ENCODE results near the gene C19orf85. TPM values are rescaled to one million over a fixed set of nuclear protein-coding genes. Genes with fewer than 3 reads are reported as not detected.

The C19orf85 gene
- total and polyA plus RNA-seq, 2 donors = 0.51 TPM; not detected in 1

- Histone ChIP-seq H3K4me1 (ENCODE audit: insufficient read depth) (no peaks in the 10 kb centered on the region), H3K27ac (ENCODE audit: low read depth) (peak overlapping the region; percentile 35), H3K36me3 (ENCODE audit: insufficient read depth) (no peaks in the 10 kb centered on the region), H3K4me3 (ENCODE audit: low read depth, low read length) (peak overlapping the region; percentile 57)
- WGBS = 25% methylated on average over 18 of the region's 18 CpGs
- DNase-seq (ENCODE audit: extremely low spot score) = no peak
These were observed 21.0 kb upstream of the C19orf85 start for GRCh38 chr19:55485439-55486011.

- H3K4me1 ChIP-seq (ENCODE audit: insufficient read depth) = no peaks in the 10 kb centered on the region
- H3K4me3 ChIP-seq (ENCODE audit: low read depth, low read length) = peak within 1 kb of the TSS; percentile 57
- no peaks in the 10 kb centered on the region for H3K36me3 ChIP-seq (ENCODE audit: insufficient read depth)
- 2% methylated on average over 78 of the region's 78 CpGs for WGBS
- H3K27ac ChIP-seq (ENCODE audit: low read depth) = peak within 1 kb of the TSS; percentile 63
- DNase-seq (ENCODE audit: extremely low spot score) = no peak
These were observed 20.3 kb upstream of the C19orf85 start, which contains the start of gene NAT14 for GRCh38 chr19:55484593-55485438. NAT14 (plus strand) TSS chr19:55485188; CDS start chr19:55485709, 521 bp downstream.

GRCh38 chr19:55483706-55484592 lies 19.4 kb upstream of the C19orf85 start:
- Histone ChIP-seq H3K36me3 (ENCODE audit: insufficient read depth) (no peaks in the 10 kb centered on the region), H3K4me3 (ENCODE audit: low read depth, low read length) (peak overlapping the region; percentile 57), H3K27ac (ENCODE audit: low read depth) (no peak overlapping the region), H3K4me1 (ENCODE audit: insufficient read depth) (no peaks in the 10 kb centered on the region)
- WGBS = 76% methylated on average over 46 of the region's 46 CpGs
- DNase-seq (ENCODE audit: extremely low spot score) = no peak

GRCh38 chr19:55482967-55483705 lies 18.6 kb upstream of the C19orf85 start:
- H3K4me1 ChIP-seq (ENCODE audit: insufficient read depth) = no peaks in the 10 kb centered on the region
- DNase-seq (ENCODE audit: extremely low spot score) = no peak
- H3K27ac ChIP-seq (ENCODE audit: low read depth) = no peak overlapping the region
- 92% methylated on average over 47 of the region's 47 CpGs for WGBS
- no peak overlapping the region for H3K4me3 ChIP-seq (ENCODE audit: low read depth, low read length)
- no peaks in the 10 kb centered on the region for H3K36me3 ChIP-seq (ENCODE audit: insufficient read depth)

- Histone ChIP-seq H3K27ac (ENCODE audit: low read depth) (no peak overlapping the region), H3K36me3 (ENCODE audit: insufficient read depth) (no peaks in the 10 kb centered on the region), H3K4me1 (ENCODE audit: insufficient read depth) (no peaks in the 10 kb centered on the region), H3K4me3 (ENCODE audit: low read depth, low read length) (no peak overlapping the region)
- no peak for DNase-seq (ENCODE audit: extremely low spot score)
- 89% methylated on average over 83 of the region's 83 CpGs for WGBS
These were observed 17.8 kb upstream of the C19orf85 start for GRCh38 chr19:55482156-55482961.

- Histone ChIP-seq H3K27ac (ENCODE audit: low read depth) (no peak overlapping the region), H3K4me1 (ENCODE audit: insufficient read depth) (no peaks in the 10 kb centered on the region), H3K4me3 (ENCODE audit: low read depth, low read length) (no peak overlapping the region), H3K36me3 (ENCODE audit: insufficient read depth) (no peaks in the 10 kb centered on the region)
- WGBS = 71% methylated on average over 40 of the region's 40 CpGs
- no peak for DNase-seq (ENCODE audit: extremely low spot score)
These were observed 17.2 kb upstream of the C19orf85 start for GRCh38 chr19:55481794-55482155.

- 93% methylated on average over 52 of the region's 52 CpGs for WGBS
- no peak for DNase-seq (ENCODE audit: extremely low spot score)
- H3K36me3 ChIP-seq (ENCODE audit: insufficient read depth) = no peaks in the 10 kb centered on the region
- no peaks in the 10 kb centered on the region for H3K4me1 ChIP-seq (ENCODE audit: insufficient read depth)
- H3K4me3 ChIP-seq (ENCODE audit: low read depth, low read length) = no peak overlapping the region
- no peak overlapping the region for H3K27ac ChIP-seq (ENCODE audit: low read depth)
These were observed 16.7 kb upstream of the C19orf85 start for GRCh38 chr19:55481148-55481793.

GRCh38 chr19:55479451-55480230 lies 15.1 kb upstream of the C19orf85 start:
- DNase-seq (ENCODE audit: extremely low spot score) = no peak
- Histone ChIP-seq H3K27ac (ENCODE audit: low read depth) (no peak overlapping the region), H3K4me1 (ENCODE audit: insufficient read depth) (no peaks in the 10 kb centered on the region), H3K36me3 (ENCODE audit: insufficient read depth) (no peaks in the 10 kb centered on the region), H3K4me3 (ENCODE audit: low read depth, low read length) (no peak overlapping the region)
- WGBS = 81% methylated on average over 15 of the region's 15 CpGs

GRCh38 chr19:55479045-55479444 lies 14.5 kb upstream of the C19orf85 start:
- no peak overlapping the region for H3K4me3 ChIP-seq (ENCODE audit: low read depth, low read length)
- no peaks in the 10 kb centered on the region for H3K4me1 ChIP-seq (ENCODE audit: insufficient read depth)
- H3K27ac ChIP-seq (ENCODE audit: low read depth) = no peak overlapping the region
- 87% methylated on average over 17 of the region's 17 CpGs for WGBS
- no peak for DNase-seq (ENCODE audit: extremely low spot score)
- H3K36me3 ChIP-seq (ENCODE audit: insufficient read depth) = no peaks in the 10 kb centered on the region

- WGBS = 86% methylated on average over 12 of the region's 12 CpGs
- no peak for DNase-seq (ENCODE audit: extremely low spot score)
- H3K27ac ChIP-seq (ENCODE audit: low read depth) = no peak overlapping the region
- H3K4me3 ChIP-seq (ENCODE audit: low read depth, low read length) = no peak overlapping the region
- no peaks in the 10 kb centered on the region for H3K36me3 ChIP-seq (ENCODE audit: insufficient read depth)
- no peaks in the 10 kb centered on the region for H3K4me1 ChIP-seq (ENCODE audit: insufficient read depth)
These were observed 13.8 kb upstream of the C19orf85 start for GRCh38 chr19:55478364-55478763.

GRCh38 chr19:55477905-55478304 lies 13.4 kb upstream of the C19orf85 start:
- H3K27ac ChIP-seq (ENCODE audit: low read depth) = no peak overlapping the region
- no peak overlapping the region for H3K4me3 ChIP-seq (ENCODE audit: low read depth, low read length)
- no peaks in the 10 kb centered on the region for H3K36me3 ChIP-seq (ENCODE audit: insufficient read depth)
- no peak for DNase-seq (ENCODE audit: extremely low spot score)
- no peaks in the 10 kb centered on the region for H3K4me1 ChIP-seq (ENCODE audit: insufficient read depth)
- WGBS = 85% methylated on average over 13 of the region's 13 CpGs
